ENCODE results near the gene IL27RA.
A peak's percentile ranks its signal among the peaks of the same experiment; 100 is the strongest.
"Not testable (repeated sequence)": the region's sequence is repeated elsewhere in the genome, so short reads cannot be mapped to it uniquely, and the experiment has no call there.

Gene IL27RA

DNA sequence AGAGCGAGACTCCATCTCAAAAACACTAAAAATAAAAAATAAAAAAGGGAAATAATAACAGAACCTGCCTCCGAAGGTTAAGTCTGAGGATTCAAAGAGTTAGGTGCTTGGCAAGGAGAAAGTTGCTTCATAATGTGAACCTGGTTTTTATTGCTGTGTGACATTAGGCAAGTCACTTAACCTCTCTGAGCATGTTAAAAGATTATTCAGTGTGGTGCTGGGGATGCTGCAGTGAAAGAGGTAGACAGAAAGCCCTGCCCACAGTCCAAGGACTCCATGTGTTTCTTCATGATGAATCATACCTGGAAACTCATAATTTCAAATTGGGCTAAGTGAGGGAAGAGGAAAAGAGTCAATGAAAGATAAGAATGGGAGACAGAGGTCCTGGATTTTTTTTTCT is 2.4 kb downstream of the IL27RA start:
- no peak for DNase-seq

DNA sequence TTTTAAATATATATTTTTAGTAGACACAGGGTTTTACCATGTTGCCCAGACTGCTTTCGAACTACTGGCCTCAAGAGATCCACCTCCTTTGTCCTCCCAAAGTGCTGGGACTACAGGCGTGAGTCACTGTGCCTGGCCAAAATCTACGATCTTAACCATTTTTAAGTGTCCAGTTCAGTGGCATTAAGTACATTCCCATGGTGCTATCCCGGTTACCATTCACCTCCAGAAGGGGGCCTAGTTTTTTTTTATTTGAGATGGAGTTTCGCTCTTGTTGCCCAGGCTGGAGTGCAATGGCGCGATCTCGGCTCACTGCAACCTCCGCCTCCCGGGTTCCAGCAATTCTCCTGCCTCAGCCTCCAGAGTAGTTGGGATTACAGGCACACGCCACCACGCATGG is 3.6 kb downstream of the IL27RA start:
- DNase-seq, result not testable (repeated sequence)

DNA sequence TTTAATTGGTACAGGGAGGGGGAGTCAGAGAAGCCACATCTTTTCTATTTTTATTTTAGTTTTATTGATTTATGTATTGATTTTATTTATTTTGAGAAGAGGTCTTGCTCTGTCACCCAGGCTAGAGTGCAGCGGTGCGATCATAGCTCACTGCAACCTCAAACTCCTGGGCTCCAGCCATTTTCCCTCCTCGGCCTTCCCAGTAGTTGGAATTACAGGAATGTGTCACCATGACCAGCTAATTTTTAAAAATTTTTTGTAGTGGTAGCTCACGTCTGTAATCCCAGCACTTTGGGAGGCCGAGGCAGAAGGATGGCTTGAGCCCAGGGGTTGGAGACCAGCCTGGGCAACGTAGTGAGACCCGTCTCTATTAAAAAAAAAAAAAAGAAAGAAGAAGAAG is 4.1 kb downstream of the IL27RA start:
- no peak for DNase-seq

DNA sequence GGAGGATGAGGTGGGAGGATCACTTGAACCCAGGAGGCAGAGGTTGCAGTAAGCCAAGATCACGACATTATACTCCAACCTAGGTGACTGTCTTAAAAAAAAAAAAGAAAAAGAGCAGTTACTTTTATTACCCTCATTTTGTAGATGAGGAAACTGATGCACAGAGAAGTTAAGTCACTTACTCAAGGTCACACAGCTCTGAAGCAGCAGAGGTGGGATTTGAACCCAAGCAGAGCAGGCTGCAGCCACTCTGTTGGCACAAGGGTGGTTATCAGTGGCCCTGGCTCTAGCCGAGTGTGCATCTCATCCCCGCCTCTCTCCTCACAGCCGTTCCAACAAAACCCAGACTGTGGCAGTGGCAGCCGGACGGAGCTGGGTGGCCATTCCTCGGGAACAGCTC is 7.6 kb downstream of the IL27RA start:
- DNase-seq, result no peak

DNA sequence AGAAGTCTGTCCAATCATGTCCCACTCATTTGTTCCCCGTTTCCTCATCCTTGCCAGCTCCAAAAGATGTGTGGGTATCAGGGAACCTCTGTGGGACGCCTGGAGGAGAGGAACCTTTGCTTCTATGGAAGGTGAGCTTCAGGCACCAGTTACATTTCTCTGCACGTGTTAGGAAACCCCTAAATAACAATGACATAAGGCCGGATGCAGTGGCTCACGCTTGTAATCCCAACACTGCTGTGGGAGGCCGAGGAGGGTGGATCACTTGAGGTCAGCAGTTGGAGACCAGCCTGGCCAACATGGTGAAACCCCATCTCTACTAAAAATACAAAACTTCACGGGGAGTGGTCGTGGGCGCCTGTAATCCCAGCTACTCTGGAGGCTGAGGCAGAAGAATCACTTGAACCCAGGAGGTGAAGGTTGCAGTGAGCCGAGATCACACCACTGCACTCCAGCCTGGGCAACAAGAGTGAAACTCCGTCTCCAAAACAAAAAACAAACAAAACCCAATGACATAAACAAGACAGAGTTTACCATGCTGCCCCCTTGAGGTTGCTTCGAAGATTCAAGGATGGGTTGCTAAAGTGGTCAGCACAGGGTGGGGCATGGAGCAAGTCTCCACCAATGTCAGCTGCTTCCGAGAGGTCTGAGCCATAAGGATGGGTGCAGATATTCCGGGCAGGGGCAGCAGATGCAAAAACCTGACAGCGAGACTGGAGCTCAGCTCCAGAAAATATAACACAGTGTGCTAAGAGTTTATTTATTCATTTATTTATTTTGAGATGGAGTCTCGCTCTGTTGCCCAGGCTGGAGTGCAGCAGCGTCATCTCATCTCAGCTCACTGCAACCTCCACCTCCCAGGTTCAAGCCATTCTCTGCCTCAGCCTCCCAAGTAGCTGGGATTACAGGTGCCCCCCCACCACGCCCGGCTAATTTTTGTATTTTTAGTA is 11.4 kb downstream of the IL27RA start:
- DNase-seq, result peak; percentile 40

DNA sequence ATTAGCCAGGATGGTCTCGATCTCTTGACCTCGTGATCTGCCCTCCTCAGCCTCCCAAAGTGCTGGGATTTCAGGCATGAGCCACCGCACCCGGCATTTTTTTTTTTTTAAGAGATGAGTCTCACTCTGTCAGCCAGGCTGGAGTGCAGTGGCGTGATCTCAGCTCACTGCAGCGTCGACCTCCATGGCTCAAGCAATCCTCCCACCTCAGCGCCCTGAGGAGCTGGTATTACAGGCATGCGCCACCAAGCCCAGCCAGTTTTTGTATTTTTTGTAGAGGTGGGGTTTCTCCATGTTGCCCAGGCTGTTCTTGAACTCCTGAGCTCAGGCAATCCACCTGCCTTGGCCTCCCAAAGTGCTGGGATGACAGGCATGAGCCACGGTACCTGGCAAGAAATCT is 16.3 kb downstream of the IL27RA start:
- DNase-seq, result not testable (repeated sequence)

DNA sequence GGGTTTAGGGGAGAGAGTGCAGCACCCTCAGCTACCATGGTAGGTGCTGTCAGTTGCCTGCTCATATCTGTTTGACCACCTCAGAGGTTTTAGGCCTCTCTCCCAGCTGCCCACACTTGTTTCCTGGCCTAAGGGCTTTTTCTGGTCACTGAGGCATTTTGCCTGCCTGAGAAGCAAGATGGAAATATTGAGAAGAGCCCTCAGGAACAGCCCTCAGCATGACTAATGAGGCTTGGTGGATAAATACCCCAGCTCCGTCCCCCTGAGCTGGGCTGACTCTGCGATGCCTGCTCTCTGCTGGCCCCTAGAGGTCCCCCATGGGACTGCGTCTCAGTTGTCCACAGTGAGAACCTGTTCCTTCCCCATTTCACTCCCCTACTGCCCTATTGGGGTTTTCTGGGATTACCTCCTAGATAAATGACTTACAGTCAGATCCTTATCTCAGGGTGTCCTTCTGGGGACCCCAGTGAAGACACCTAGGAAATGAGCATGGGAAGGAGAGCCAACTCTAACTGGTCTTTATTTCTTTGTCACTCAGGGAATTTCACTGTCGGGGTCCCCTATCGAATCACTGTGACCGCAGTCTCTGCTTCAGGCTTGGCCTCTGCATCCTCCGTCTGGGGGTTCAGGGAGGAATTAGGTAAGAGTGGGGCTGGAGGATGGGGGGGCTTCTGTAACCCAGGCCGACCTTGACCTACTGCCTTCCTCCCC is 17.0 kb downstream of the IL27RA start:
- peak; percentile 21 for DNase-seq

DNA sequence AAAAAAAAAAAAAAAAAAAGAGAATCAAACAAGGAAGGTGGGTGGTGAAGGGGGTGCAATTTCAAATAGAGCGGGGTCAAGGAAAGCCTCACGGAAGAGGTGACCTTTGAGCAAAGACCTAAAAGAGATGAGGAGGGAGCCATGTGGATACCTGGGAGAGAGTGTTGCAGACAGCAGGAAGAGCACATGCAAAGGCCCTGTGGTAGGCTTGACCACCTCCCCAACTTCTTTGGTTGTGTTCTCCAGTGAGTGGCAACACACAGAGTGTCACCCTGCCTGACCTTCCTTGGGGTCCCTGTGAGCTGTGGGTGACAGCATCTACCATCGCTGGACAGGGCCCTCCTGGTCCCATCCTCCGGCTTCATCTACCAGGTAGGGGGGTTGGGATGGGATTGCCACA is 18.9 kb downstream of the IL27RA start:
- DNase-seq, result no peak

DNA sequence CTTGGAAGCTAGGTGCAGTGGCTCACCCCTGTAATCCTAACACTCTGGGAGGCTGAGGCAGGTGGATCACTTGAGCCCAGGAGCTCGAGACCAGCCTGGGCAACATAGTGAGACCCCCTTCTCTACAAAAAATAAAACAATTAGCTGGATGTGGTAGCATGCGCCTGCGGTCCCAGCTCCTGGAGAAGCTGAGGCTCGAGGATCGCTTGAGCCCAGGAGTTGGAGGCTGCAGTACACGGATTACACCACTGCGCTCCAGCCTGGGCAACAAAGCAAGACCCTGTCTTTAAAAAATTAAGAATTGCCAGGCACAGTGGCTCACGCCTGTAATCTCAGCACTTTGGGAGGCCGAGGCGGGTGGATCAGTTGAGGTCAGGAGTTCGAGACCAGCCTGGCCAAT is 19.4 kb downstream of the IL27RA start:
- DNase-seq, result not testable (repeated sequence)

DNA sequence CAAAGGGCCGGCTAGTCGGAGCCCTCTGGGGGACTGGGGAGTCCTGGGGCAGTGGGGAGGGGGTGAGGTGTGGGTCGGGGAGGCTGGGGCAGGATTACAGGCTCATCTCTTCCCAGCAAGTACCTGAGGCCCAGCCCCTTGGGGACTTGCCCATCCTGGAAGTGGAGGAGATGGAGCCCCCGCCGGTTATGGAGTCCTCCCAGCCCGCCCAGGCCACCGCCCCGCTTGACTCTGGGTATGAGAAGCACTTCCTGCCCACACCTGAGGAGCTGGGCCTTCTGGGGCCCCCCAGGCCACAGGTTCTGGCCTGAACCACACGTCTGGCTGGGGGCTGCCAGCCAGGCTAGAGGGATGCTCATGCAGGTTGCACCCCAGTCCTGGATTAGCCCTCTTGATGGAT is 20.4 kb downstream of the IL27RA start:
- DNase-seq, result no peak

DNA sequence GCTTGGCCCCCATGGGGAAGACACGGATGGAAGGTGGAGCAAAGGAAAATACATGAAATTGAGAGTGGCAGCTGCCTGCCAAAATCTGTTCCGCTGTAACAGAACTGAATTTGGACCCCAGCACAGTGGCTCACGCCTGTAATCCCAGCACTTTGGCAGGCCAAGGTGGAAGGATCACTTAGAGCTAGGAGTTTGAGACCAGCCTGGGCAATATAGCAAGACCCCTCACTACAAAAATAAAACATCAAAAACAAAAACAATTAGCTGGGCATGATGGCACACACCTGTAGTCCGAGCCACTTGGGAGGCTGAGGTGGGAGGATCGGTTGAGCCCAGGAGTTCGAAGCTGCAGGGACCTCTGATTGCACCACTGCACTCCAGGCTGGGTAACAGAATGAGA is 20.9 kb downstream of the IL27RA start:
- DNase-seq, result no peak

DNA sequence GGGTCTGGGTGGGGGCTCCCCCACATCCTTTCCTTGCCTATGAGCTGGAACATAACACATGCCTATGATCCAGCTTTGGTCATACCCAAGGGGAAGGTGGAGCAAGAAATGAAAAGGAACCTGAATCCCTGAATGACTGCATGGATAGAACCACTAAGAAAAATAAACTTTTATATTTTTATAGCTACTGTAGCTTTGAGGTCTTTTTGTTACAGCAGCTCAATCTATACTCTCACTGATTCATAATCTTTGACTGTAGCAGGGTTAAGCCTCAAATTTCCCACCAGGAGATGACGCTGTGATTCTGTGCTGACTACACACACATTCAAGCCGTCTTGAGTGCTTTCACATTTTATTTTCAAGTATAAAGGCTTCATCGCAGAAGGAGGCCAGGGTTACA is 21.5 kb downstream of the IL27RA start:
- DNase-seq, result no peak

DNA sequence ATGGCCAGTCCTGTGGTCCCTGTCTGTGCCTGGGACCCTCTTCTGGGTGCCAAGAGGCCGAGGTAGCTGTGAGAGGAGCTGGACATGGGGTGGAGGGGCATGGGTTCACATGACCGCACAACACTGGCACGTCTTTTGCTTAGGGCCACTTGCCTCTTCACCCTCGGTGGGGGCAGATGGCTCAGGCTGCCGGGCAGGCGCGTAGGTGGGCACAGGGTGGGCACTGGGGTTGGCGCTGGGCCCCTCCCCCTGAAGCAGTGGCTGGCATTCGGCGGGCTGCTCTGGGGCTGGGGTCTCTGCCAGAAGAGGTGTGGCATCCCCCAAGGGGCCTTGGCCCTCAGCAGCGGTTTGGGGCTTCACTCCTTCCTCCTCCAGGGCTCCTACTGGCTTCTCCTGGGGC is 21.9 kb downstream of the IL27RA start:
- no peak for DNase-seq

DNA sequence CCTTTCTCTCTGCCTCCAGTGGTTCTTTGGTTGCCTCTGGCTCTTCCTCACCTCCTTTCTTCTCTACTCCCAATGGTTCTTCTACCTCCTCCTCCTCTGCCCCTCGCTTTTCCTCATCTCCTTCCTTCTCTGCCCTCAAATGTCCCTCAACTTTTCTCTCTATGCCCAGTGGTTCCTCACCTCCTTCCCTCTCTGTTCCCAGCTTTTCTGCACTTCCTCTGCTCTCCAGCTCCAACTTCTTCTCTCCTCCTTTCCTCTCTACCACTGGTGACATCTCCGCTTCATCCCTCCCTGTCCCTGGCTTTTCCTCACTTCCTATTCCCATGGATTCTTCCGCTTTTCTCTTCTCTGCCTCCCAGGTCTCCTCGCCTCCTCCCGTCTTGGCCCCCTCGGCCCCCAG is 22.5 kb downstream of the IL27RA start:
- DNase-seq, result no peak

DNA sequence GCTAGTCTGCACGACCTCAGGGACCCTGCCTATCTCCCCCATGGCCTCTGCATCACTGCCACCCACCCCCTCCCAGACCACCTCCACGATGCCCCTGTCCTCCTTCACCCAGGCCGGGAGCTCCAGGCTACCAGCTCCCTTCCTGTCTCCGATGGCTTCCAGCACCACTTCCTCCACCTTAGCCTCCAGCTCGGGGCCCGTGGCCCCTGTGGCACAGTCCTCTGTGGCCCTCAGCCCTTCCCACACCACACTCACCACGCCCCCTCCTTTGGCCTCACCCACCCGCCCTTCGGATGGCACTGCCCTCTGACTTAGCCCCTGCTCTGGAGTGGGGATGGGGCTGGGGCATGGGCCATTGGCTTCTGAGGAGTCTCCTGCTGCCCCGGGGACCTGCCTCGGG is 23.2 kb downstream of the IL27RA start:
- DNase-seq, result no peak

DNA sequence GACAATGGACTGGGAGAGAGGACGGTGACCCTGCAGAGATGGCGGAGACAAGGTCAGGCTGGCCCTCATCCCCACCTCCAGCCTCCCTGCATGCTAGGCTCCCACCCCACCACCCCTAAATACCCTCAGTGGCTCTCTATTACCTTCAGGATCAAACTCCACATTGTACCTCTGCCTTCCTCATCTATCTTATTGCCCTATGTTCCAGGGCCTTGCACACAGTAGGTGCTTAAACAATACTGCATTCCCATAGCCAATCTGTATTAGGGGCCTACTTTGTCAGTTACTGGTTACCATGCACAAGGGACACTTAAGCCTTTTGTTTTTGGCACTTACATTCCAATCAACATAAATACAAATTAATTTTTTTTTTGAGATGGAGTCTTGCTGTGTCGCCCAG is 23.8 kb downstream of the IL27RA start:
- DNase-seq, result no peak

DNA sequence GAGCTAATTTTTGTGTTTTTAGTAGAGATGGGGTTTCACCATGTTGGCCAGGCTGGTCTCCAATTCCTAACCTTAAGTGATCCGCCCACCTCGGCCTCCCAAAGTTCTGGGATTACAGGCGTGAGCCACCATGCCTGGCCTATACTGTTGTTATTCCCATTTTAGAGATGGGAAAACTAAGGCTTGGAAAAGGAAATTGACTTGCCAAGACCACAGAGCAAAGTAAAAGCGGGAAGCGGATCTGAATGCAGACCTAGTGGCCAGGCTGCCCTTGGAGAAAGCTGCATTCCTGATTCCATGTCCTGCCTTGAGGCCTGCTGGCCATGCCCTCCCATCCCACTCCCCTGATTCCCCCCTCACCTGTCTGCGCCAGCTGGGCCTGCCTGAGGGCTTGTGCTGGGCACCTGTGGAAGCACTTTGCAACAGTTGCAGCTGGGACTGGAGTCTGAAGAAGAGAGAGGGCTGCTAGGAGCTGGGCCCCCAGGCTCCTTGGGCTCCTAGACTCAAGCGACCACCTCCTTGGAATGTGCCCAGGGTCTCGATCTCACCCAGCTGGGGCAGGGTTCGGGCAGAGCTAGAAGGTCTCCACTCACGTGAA is 24.6 kb downstream of the IL27RA start:
- no peak for DNase-seq

DNA sequence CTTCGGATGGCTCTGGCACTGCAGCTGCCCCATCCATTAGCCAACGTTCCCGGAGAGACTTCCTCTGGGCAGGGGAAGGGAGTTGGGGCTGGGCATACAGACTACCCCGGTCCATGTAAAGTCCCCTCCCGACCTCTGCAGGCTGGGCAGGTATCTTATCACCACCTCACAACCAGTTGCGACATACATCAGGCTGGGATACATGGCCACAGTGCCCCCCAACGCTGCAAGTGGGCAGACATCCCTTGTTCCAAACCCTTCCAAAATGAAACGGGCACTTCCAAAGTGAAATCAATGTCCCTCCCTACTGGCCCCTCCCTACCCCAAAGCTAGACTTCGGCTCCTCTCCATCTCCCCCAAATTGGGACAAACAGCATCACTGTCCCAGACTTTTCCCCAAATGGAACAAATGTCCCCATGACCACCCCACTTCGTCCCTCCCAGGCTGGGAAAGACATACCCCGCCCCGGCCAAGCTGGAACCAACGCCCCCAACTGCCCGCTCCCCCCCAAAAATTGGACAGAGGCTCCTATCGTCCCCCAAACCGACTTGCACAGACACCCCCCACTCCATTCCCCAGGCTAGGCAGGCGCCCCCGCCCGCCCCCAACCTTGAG is 25.3 kb downstream of the IL27RA start:
- no peak for DNase-seq

DNA sequence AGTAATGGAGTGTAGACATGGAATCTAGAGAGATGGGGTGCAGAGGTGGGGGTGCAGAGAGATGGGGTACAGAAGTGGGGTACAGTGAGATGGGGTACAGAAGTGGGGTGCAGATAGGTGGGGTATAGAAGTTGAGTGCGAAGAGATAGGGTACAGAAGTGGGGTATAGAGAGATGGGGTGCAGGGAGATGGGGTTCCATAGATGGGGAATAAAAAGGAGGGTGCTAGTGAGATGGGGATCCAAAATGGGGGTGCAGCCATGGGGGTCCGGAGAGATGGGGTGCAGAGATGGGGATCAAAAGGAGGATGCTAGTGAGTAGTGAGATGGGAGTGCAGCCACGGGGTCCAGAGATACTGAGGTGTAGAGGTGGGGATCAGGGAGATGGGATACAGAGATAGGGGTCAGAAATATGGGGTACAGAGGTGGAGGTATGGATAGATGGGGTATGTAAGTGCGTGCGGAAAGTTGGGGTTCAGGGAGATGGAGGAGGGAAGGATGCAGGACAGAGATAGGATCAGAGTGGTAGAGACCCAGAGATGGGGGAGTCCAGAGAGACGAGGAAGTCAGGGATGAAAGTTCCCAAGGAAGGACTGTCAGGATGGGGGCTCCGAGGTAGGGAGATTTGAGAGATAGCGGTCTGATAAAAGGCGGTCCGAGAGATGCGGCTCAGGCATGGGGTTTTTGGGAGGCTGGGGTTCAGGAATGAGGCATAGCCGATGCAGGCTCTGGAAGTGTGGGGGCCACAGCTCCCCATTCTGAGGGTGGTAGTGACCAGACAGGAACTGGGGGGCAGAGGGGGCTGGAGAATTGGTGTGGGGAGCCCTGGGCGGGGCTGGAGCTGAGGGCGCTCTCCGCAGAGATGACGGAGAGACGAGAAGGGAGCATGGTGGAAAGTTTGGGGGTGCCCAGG is 26.9 kb downstream of the IL27RA start:
- DNase-seq, result no peak

DNA sequence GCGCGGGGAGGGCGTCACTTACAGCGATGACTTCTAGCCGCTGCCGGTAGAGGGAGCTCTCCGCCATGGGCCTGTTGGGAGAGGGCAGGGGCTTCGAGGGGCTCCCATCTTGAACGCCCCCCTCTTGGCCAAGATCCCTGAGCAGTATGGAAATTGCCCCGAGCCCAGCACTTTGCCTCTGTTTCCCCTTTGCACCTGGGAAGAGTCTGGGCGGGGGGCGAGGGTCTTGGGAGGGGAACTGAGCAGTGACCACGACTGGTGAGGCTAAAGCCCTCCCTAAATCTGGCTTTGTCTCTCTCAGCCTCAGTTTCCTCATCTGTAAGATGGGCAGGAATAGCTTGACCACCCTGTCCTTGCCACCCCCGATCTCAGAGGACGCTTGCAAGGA is 27.5 kb downstream of the IL27RA start:
- no peak for DNase-seq

DNA sequence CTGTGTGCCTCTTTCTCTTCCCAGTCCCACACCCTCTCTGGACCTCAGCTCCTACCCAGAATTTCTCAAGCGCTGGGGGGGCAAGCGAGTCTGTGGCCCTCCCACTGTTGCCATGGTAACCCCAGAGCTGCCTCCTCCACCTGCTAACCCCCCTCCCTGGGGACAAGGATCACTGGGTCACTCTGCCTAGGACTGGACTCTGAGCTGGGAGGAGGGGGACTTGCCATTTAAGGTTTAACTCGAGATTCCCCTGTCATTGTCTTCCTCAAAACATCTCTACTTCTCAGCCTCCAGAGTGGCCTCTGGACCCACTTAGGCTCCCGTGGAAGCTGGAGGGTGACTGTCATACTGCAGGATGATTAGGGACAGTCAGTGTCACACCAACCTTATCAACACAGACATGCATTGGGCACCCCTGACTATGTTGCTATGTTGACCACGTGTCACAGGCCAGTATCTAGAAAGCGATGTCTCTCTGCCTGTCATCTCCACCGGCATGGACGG is 28.1 kb downstream of the IL27RA start:
- no peak for DNase-seq

DNA sequence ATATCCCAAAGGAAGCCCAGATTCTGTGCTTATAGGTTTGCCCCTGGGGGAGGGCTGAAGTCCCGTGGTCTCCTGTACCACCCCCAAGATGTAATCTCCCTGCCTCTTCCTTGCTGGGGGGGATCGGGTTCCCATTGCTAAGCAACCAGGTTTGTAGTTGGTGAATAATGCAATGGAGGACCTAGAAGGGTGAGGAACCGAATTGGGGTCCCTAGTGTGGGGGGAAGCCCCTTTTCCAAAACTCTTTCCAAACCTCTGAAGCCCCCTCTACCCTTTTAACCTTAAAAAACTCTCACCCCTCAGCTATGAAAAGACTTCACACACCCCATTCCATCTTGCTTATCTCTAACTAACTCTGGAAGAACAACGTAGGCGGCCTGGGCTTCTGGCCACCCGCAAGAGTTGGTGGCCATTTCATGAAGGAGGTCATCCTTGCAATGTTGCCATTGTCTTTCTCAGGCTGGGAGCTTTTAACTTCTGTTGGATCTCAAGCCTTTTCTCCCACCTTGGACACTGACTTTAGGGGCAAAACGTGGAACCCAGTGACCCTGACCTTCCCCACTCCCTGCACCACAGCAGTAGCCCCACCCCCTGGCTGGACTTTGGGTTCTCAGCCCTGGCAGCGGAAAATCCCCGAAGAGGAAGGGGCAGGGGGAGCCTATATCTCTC is 29.7 kb downstream of the IL27RA start:
- no peak for DNase-seq
